Measurements from ENCODE around the gene MARK4. TPM values are rescaled to one million over a fixed set of nuclear protein-coding genes. Genes with fewer than 3 reads are reported as not detected.
A peak's percentile ranks its signal among the peaks of the same experiment; 100 is the strongest.

Gene MARK4
- total and polyA plus RNA-seq, 4 donors = 3.5 to 11.1 (median 6.1) TPM

DNA sequence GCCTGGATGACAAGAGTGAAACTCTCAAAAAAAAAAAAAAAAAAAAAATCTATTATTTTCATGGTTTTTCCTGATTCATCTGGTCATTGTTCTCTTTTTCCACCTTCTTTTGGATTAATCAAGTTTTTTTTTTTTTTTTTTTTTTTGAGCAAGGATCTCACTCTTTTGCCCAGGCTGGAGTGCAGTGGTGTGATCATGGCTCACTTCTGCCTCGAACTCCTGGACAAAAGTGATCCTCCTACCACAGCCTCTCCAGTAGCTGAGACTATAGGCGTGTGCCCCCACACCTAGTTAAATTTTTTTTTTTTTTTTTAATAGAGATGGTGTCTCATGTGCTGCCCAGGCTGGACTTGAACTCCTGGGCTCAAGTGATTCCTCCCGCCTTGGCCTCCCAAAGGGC, 44.7 kb upstream of the MARK4 start (continued):
- TF ChIP-seq, protein P1, sequence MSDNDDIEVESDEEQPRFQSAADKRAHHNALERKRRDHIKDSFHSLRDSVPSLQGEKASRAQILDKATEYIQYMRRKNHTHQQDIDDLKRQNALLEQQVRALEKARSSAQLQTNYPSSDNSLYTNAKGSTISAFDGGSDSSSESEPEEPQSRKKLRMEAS (IDR thresholded peaks at IDR 0.05) = no peak
- TF ChIP-seq HNF4G (IDR thresholded peaks at IDR 0.05) (no peak), HNF4A (conservative IDR thresholded peaks at IDR 0.05) (no peak), JUND (IDR thresholded peaks at IDR 0.05) (no peak)
- TF ChIP-seq, protein P2, sequence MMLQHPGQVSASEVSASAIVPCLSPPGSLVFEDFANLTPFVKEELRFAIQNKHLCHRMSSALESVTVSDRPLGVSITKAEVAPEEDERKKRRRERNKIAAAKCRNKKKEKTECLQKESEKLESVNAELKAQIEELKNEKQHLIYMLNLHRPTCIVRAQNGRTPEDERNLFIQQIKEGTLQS (IDR thresholded peaks at IDR 0.05) = no peak

DNA sequence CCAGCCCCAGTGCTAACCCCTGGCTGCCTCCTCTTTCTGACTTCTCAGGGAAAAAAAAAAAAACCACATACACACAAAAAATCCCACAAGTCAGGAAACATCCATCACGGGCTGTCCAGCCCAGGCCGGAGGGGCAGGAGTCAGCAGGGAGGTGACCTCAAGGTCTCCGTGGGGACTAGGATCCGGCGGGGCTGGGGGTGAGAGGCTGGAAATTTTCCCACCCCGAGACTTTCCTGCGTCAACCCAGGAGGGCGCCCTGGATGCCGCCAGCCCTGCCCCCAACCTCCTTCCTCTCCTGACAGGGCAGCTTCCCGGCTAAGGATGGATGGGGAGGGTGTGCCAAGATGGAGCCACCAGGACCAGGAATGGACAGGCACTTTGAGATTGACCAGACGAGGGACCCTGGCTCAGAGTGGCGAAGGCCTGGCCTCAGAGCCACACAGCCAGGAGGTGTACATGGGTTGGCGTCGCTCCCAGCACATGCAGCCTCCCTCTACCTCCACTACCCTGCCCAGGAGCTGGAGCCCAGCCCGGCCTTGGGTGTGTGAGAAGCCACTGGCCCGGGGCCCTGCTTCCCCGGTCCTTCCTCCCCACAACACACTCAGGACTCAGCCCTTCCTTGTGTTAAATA, 39.2 kb upstream of the MARK4 start:
- H3K36me3 ChIP-seq (ENCODE audit: control insufficient read depth in 4 of 4, insufficient read depth in 3 of 4, low read depth in 1 of 4, low read length in 3 of 4) = no peaks in the 10 kb centered on the region
- 62% methylated on average over 17 of the region's 17 CpGs for WGBS
- H3K4me1 ChIP-seq (ENCODE audit: control insufficient read depth in 4 of 4, insufficient read depth in 4 of 4, low read length in 3 of 4) = peaks cover 0 to 6% (median 2%) of the 10 kb centered on the region in 4 donors
- H3K27ac ChIP-seq (ENCODE audit: low read depth in 1 of 2, low read length in 2 of 2) = no peak overlapping the region
- no peak for DNase-seq (ENCODE audit: low spot score)
- H3K4me3 ChIP-seq (ENCODE audit: low read depth in 1 of 3, low read length in 3 of 3) = no peak overlapping the region
- no peak overlapping the region for H3K9ac ChIP-seq (ENCODE audit: low read depth in 1 of 2, low read length in 2 of 2)
- H3K9me3 ChIP-seq (ENCODE audit: control insufficient read depth in 4 of 4, low read length in 3 of 4) = no peaks in the 10 kb centered on the region
- no peaks in the 10 kb centered on the region for H3K27me3 ChIP-seq (ENCODE audit: control insufficient read depth in 4 of 4, insufficient read depth in 4 of 4, low read length in 3 of 4)
- TF ChIP-seq TAF1 (conservative IDR thresholded peaks at IDR 0.05) (no peak), RAD21 (IDR thresholded peaks at IDR 0.05) (no peak), NR2F2 (IDR thresholded peaks at IDR 0.05) (peak; percentile 97), GABPA (IDR thresholded peaks at IDR 0.05 in 1 of 2, conservative IDR thresholded peaks at IDR 0.05 in 1 of 2) (no peak), FOXA2 (IDR thresholded peaks at IDR 0.05) (no peak), YY1 (IDR thresholded peaks at IDR 0.05) (no peak), RXRA (IDR thresholded peaks at IDR 0.05) (peak in 1 of 2 donors; percentile 19), FOXA1 (IDR thresholded peaks at IDR 0.05) (no peak), EGR1 (IDR thresholded peaks at IDR 0.05; ENCODE audit: low read depth in 2 of 2) (no peak)
- TF ChIP-seq, protein P3, sequence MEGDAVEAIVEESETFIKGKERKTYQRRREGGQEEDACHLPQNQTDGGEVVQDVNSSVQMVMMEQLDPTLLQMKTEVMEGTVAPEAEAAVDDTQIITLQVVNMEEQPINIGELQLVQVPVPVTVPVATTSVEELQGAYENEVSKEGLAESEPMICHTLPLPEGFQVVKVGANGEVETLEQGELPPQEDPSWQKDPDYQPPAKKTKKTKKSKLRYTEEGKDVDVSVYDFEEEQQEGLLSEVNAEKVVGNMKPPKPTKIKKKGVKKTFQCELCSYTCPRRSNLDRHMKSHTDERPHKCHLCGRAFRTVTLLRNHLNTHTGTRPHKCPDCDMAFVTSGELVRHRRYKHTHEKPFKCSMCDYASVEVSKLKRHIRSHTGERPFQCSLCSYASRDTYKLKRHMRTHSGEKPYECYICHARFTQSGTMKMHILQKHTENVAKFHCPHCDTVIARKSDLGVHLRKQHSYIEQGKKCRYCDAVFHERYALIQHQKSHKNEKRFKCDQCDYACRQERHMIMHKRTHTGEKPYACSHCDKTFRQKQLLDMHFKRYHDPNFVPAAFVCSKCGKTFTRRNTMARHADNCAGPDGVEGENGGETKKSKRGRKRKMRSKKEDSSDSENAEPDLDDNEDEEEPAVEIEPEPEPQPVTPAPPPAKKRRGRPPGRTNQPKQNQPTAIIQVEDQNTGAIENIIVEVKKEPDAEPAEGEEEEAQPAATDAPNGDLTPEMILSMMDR (IDR thresholded peaks at IDR 0.05; ENCODE audit: low read depth, low read length, missing input control) = no peak
- TF ChIP-seq, protein P2 (IDR thresholded peaks at IDR 0.05) = no peak
- TF ChIP-seq, protein P4, sequence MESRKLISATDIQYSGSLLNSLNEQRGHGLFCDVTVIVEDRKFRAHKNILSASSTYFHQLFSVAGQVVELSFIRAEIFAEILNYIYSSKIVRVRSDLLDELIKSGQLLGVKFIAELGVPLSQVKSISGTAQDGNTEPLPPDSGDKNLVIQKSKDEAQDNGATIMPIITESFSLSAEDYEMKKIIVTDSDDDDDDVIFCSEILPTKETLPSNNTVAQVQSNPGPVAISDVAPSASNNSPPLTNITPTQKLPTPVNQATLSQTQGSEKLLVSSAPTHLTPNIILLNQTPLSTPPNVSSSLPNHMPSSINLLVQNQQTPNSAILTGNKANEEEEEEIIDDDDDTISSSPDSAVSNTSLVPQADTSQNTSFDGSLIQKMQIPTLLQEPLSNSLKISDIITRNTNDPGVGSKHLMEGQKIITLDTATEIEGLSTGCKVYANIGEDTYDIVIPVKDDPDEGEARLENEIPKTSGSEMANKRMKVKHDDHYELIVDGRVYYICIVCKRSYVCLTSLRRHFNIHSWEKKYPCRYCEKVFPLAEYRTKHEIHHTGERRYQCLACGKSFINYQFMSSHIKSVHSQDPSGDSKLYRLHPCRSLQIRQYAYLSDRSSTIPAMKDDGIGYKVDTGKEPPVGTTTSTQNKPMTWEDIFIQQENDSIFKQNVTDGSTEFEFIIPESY (IDR thresholded peaks at IDR 0.05) = no peak

DNA sequence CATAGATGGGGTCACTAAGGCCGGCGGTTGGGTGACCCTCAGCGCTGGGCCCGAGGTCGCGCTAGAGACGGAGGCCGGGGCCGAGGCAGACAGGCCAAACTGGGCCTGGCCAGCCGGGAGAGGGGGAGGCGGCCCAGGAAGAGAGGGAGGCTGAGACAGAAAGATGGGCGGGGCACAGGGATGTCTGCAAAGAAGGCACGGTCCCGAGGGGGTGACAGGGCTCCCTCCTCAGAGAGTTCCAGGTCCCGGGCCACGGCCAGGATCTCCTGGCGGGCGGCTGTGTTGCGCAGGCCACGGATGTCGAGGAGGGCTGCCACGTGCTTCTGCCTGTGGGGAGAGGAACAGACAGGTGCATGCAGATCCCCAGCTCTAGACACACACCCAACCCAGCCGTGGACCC, 38.0 kb upstream of the MARK4 start:
- Histone ChIP-seq H3K27ac (ENCODE audit: low read depth in 1 of 2, low read length in 2 of 2) (no peak overlapping the region), H3K9ac (ENCODE audit: low read depth in 1 of 2, low read length in 2 of 2) (no peak overlapping the region), H3K9me3 (ENCODE audit: control insufficient read depth in 4 of 4, low read length in 3 of 4) (no peaks in the 10 kb centered on the region), H3K4me1 (ENCODE audit: control insufficient read depth in 4 of 4, insufficient read depth in 4 of 4, low read length in 3 of 4) (peaks cover 3 to 7% (median 5%) of the 10 kb centered on the region in 4 donors), H3K36me3 (ENCODE audit: control insufficient read depth in 4 of 4, insufficient read depth in 3 of 4, low read depth in 1 of 4, low read length in 3 of 4) (no peaks in the 10 kb centered on the region), H3K4me3 (ENCODE audit: low read depth in 1 of 3, low read length in 3 of 3) (no peak overlapping the region), H3K27me3 (ENCODE audit: control insufficient read depth in 4 of 4, insufficient read depth in 4 of 4, low read length in 3 of 4) (peaks cover 0 to 3% (median 0%) of the 10 kb centered on the region in 4 donors)
- no peak for DNase-seq (ENCODE audit: low spot score)
- no peak for TF ChIP-seq RAD21 (IDR thresholded peaks at IDR 0.05)
- no peak for TF ChIP-seq YY1 (IDR thresholded peaks at IDR 0.05)
- TF ChIP-seq JUND (IDR thresholded peaks at IDR 0.05) = no peak
- TF ChIP-seq NR2F2 (IDR thresholded peaks at IDR 0.05) = no peak
- no peak for TF ChIP-seq TAF1 (conservative IDR thresholded peaks at IDR 0.05)
- TF ChIP-seq, protein P3 (IDR thresholded peaks at IDR 0.05; ENCODE audit: low read depth, low read length, missing input control) = no peak
- no peak for TF ChIP-seq FOXA1 (IDR thresholded peaks at IDR 0.05)
- WGBS = 80% methylated on average over 23 of the region's 23 CpGs

All from liver (tissue), 9 donors.